OCI-M2 (cell line): ENCODE measurements around the gene RAD9B.
"Not testable (repeated sequence)": the region's sequence is repeated elsewhere in the genome, so short reads cannot be mapped to it uniquely, and the experiment has no call there.

ENCODE experiments used
- DNase-seq: peaks from one replicate; lab custom pipeline; 2025; ENCODE audit not compliant: unreplicated experiment; lab: John Stamatoyannopoulos, UW

RAD9B gene

DNA sequence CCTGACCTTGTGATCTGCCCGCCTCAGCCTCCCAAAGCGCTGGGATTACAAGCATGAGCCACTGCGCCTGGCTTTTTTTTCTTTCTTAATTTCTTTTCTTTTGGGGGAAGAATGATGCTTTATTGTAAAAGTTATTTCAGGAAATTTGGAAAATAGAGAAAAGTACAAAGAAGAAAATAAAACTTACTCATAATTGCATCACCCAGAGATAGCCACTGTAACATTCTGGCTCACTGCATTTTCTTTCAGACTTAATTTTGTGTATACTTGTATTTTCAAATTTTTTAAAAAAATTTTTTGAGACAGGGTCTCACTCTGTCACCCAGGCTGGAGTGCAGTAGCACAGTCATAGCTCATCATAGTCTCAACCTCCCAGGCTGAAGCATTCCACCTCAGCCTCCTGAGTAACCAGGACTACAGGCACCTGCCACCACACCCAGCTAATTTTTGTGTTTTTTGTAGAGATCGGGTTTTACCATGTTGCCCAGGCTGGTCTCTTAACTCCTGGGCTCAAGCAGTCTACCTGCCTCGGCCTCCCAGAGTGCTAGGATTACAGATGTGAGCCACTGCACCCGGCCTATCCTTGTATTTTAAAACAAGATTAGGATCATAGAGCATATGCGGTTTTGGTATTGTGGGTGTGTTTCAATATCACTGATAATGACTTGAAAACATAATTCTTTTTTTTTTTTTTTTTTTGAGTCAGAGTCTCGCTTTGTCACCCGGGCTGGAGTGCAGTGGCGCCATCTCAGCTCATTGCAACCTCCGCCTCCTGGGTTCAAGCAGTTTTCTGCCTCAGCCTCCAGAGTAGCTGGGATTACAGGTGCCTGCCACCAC lies 19.0 kb downstream of the RAD9B start:
- not testable (repeated sequence) for DNase-seq

DNA sequence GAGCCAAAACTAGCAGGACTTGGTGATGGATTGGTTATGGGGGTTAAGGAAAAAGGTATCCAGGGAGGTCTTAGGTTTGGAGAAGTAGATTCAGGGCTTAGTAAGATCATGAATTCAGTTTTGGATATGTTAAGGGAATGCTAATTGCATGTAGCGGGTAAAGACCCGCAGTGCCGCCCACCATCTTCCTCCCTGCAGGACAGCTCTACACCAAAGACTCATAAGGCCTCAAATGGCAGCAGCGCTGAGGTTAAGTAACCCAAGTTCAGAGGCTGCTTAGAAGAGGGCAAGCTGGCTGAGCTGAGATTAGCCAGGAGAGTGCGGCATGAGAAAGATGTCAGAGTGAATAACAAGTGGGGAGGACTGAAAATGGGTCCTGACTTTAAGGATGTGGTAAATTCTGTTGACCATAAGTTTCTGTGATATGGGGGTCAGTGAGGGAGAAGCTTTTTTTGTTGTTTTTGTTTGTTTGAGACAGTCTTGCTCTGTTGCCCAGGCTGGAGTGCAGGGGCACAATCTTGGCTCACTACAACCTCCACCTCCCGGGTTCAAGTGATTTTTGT lies 26.2 kb downstream of the RAD9B start:
- no peak for DNase-seq

DNA sequence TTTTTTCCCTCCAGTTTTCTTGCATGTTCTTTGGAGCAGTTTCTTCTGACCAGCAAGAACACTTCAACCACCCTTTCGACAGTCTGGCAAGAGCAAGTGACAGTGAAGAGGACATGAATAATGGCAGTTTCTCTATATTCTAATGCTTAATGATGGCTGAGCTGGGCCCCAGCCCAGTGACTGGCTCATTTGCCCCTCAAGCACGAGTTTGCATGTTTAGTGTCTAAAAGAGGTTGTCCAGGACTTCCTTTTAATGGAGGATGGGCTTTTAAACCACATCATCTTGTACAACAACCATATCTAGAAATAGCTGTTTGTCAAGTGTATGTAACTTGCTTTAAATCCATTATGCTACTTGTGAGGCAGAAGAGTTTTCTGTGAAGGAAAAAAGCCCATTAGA lies 28.4 kb downstream of the RAD9B start:
- DNase-seq: no peak

- no peak for DNase-seq
Observed at GRCh38 chr12:110531741-110532333, 29.7 kb downstream of the RAD9B start.

DNA sequence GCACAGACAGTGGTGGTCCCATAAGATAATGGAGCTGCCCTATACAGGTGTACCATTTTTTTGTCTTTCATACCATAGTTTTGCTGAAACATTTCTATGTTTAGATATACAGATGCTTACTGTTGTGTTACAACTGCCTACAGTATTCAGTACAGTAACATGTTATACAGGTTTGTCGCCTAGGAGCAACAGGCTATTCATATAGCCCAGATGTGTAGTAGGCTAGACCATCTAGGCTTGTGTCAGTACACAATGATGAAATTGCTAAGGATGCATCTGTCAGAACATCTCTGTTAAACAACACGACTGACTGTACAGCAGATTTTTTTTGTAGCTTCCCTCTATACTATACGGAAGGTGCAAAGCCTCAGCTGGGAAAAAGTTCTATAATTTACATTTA lies 30.5 kb downstream of the RAD9B start:
- DNase-seq: no peak

GRCh38 chr12:110533607-110534006 lies 31.5 kb downstream of the RAD9B start:
- DNase-seq: no peak

DNA sequence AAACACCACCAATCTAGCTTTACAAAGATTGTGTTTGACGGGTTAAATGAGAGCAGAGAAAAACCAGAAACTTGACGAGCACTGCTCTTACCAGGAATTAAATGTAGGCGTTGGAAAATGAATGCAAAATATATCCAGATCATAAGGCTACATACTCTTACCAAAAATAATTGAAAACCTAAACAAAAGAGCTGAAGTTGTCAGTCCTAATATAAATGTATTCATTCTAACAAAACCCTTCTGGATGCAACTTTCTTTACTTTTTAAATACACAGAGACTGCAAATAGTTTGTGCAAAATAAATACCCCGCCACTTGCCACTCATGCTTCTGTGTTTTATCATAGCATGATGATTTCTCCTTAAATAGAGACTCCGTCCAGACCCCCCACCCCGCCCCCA lies 32.7 kb downstream of the RAD9B start:
- DNase-seq: no peak

- DNase-seq: no peak
Observed at GRCh38 chr12:110536834-110537604, 34.9 kb downstream of the RAD9B start.

DNA sequence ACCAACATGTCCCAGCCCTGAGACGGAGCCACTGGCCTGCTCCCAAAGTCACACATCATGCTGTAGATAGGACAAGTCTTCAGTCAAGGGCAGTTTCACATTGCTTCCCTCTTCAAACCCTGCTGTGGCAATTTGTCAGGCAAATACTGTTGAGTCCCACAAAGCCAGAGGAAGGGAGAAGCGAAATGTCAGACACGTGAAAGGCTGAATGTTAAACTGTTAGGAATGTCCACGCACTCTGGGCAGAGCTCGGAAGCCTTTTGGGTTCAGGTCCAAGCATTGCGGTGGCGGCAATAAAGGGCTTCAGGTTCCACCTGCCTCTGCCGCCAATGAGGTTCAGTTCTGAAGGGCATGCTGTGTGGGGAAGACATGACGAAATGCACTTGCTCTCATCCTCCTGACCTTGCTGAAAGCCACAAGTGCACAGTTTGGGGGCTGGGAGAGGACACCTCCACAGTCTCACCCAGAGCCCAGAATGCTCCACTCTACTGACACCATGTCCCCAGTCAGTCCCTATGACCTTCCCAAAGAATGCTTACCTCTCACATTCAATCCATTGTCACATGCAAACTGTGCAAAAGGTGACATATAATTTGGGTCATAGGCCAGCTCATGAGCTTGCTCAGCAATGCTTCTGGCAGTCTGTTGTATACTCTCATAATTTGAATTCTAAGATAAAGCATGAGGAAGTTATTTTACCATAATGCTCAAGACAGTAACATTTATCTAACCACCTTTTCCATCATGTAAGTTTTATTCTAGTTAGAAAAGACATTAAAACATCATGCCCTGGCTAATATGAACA lies 35.7 kb downstream of the RAD9B start:
- no peak for DNase-seq

GRCh38 chr12:110538869-110539622 lies 36.9 kb downstream of the RAD9B start:
- DNase-seq: no peak

GRCh38 chr12:110540048-110540447 lies 37.9 kb downstream of the RAD9B start:
- DNase-seq: no peak

- DNase-seq: no peak
Observed at GRCh38 chr12:110543252-110543959, 41.3 kb downstream of the RAD9B start.

DNA sequence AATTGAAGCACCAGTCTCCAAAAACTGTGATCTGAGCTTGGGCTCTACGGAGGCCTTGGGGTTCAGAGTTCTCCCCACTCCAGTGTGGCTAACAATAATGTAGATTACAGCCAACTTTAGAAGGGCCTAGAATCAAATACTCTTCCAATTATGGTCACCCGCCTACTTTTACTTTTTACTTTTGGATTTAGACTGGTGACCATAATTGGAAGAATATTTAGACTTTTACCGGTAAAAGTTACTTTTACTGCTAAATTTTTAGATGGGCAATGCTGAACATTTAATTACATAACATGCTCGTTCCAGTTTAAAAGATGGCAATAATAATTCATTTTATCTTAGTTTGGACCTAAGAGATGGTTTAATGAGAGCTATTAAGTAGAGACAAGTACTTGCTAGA lies 41.8 kb downstream of the RAD9B start:
- no peak for DNase-seq

GRCh38 chr12:110545259-110545658 lies 43.1 kb downstream of the RAD9B start:
- not testable (repeated sequence) for DNase-seq

DNA sequence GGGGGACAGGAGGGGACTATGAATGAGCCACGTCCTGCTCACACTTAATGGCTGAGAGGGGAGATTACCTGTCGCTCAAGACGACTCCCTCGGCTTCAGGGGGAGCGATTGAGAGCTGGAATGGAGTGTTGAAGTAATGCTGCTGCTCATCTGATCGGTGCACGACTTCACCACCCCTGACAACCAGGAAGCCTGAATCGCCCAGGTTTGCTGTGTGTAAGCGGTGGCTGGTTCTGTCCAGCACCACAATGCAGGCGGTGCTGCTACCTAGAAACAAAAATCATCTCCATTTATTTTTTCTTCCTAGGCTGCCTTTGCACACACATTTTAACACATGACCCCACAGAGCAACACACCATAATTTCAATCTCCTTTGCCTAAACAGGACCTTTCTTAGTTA lies 43.7 kb downstream of the RAD9B start:
- DNase-seq: no peak

GRCh38 chr12:110546339-110546738 lies 44.2 kb downstream of the RAD9B start:
- DNase-seq: no peak

- DNase-seq: no peak
Observed at GRCh38 chr12:110547090-110547489, 45.0 kb downstream of the RAD9B start.

DNA sequence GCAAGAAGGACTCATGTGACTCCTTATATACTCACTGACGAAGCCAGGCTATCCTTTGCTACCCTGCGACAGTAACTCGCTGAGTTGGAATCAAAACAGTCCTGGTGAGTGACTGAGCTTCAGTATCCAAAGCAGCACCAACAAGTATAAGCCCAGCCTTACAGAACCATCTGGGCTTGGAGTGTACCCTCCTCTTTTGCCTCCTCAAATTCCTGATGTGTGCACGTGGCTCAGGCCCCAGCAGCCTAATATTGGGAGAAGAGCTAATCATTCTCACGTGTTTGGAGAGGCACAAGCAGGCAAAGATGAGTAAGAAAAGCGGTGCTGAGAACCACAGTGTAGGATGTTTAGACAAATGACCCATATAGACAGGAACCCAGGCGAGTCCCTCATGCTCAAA lies 46.5 kb downstream of the RAD9B start:
- DNase-seq: no peak

- DNase-seq: no peak
Observed at GRCh38 chr12:110549716-110550115, 47.6 kb downstream of the RAD9B start.
